ENCODE results near the gene HBM.
"Not testable (repeated sequence)": the region's sequence is repeated elsewhere in the genome, so short reads cannot be mapped to it uniquely, and the experiment has no call there.

Gene HBM

DNA sequence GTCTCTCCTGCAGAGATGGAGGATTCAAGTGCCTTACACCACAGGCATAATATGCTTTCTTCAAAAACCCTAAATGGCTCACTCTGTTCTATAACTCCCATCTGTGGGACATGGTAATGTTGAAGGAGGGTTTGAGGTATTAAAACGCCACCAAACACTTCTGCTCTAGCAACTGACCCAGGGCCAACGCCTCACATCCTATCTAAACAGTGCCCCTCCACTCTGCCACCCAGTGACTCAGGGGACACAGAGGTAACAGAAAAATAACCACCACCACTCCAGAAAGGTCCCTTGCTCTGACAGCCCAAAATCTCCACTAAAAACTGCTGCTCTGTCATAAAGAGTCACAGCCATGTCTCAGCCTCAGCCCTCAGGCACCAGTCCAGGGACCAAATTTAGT lies 45.0 kb upstream of the HBM start:
- no peaks in the 10 kb centered on the region for H3K9me3 ChIP-seq (ENCODE audit: insufficient read depth, low read length)
- H3K4me1 ChIP-seq (ENCODE audit: insufficient read depth, insufficient read length): peaks cover 8% of the 10 kb centered on the region
- DNase-seq (ENCODE audit: low read depth, low spot score): no peak
- no peak for TF ChIP-seq SUZ12 (IDR thresholded peaks at IDR 0.05; ENCODE audit: extremely low read depth, insufficient read depth, insufficient read length)
- TF ChIP-seq YY1 (IDR thresholded peaks at IDR 0.05; ENCODE audit: insufficient read depth, insufficient read length): no peak
- no peak for TF ChIP-seq ZNF274 (IDR thresholded peaks at IDR 0.05; ENCODE audit: low read depth, low read length)
- no peaks in the 10 kb centered on the region for H3K27me3 ChIP-seq (ENCODE audit: insufficient read depth, insufficient read length)
- no peak overlapping the region for H3K9ac ChIP-seq (ENCODE audit: insufficient read length, low read depth)
- peaks cover 22% of the 10 kb centered on the region for H3K36me3 ChIP-seq (ENCODE audit: insufficient read depth, insufficient read length, low read length)
- no peak overlapping the region for H3K4me3 ChIP-seq (ENCODE audit: insufficient read length, low read depth)

DNA sequence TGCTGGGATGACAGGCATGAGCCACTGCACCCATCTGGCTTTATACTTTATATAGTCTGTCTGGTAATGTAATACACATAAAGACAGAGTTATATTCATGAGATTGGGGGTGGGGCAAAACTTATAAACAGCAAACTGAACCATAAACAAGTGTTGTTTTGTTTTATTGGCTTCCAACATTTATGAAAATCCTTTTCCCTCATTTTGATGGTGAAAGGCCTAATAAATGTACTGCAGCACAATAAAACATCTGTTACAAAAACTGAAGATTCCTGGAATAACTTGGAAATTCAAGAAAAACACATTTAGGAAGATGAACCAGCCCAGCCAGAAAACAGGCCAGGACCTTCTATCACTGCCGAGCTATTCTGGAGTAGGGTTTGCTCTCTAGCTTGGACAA lies 43.4 kb upstream of the HBM start:
- peaks cover 7% of the 10 kb centered on the region for H3K4me1 ChIP-seq (ENCODE audit: insufficient read depth, insufficient read length)
- H3K36me3 ChIP-seq (ENCODE audit: insufficient read depth, insufficient read length, low read length): peaks cover 11% of the 10 kb centered on the region
- H3K27me3 ChIP-seq (ENCODE audit: insufficient read depth, insufficient read length): no peaks in the 10 kb centered on the region
- no peak for DNase-seq (ENCODE audit: low read depth, low spot score)
- H3K9ac ChIP-seq (ENCODE audit: insufficient read length, low read depth): no peak overlapping the region
- H3K4me3 ChIP-seq (ENCODE audit: insufficient read length, low read depth): no peak overlapping the region
- no peaks in the 10 kb centered on the region for H3K9me3 ChIP-seq (ENCODE audit: insufficient read depth, low read length)
- TF ChIP-seq SUZ12 (IDR thresholded peaks at IDR 0.05; ENCODE audit: extremely low read depth, insufficient read depth, insufficient read length): no peak
- TF ChIP-seq ZNF274 (IDR thresholded peaks at IDR 0.05; ENCODE audit: low read depth, low read length): no peak
- TF ChIP-seq YY1 (IDR thresholded peaks at IDR 0.05; ENCODE audit: insufficient read depth, insufficient read length): no peak

DNA sequence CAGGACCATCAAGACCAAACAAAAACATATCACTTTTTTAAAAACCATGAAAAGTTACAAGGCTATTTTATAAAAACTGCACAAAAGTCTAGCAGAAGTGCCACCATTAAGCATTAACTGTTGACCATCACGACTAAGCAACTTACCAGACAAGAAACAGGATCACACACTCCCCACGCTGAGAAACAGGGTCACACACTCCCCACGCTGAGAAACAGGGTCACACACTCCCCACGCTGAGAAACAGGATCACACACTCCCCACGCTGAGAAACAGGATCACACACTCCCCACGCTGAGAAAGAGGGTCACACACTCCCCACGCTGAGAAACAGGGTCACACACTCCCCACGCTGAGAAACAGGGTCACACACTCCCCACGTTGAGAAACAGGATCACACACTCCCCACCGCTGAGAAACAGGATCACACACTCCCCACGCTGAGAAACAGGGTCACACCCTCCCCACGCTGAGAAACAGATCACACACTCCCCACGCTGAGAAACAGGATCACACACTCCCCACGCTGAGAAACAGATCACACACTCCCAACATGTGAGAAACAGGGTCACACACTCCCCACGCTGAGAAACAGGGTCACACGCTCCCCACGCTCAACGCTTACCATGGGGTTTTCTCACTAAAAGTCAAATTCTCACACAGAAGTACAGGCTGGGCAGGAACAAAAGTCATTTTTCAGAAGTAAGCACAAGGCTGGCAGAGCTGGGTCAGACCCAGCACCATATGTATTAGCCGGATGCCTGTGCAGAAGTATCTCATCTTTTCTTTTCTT lies 42.0 kb upstream of the HBM start:
- not testable (repeated sequence) for H3K4me1 ChIP-seq (ENCODE audit: insufficient read depth, insufficient read length); H3K36me3 ChIP-seq (ENCODE audit: insufficient read depth, insufficient read length, low read length); H3K9ac ChIP-seq (ENCODE audit: insufficient read length, low read depth); DNase-seq (ENCODE audit: low read depth, low spot score); H3K4me3 ChIP-seq (ENCODE audit: insufficient read length, low read depth); H3K27me3 ChIP-seq (ENCODE audit: insufficient read depth, insufficient read length); H3K9me3 ChIP-seq (ENCODE audit: insufficient read depth, low read length)

DNA sequence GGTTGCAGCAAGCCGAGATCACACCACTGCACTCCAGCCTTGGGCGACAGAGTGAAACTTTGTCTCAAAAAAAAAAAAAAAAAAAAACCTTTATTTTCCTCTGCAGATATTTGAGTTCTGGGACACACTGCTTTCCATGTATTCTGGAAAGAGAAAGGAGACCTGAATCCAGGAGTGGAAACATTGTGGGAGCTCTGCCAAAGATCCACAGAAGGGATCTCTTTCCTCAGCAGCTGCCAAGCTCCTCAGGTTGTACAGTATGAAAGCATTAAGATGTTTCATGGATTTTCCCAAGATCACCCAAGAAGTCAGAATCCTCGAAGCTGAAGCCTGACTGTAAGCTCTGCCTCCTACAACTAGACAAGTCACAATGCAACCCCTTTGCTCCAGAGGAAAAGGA lies 40.8 kb upstream of the HBM start:
- no peak overlapping the region for H3K4me3 ChIP-seq (ENCODE audit: insufficient read length, low read depth)
- TF ChIP-seq SUZ12 (IDR thresholded peaks at IDR 0.05; ENCODE audit: extremely low read depth, insufficient read depth, insufficient read length): no peak
- TF ChIP-seq YY1 (IDR thresholded peaks at IDR 0.05; ENCODE audit: insufficient read depth, insufficient read length): no peak
- no peak for TF ChIP-seq ZNF274 (IDR thresholded peaks at IDR 0.05; ENCODE audit: low read depth, low read length)
- H3K9me3 ChIP-seq (ENCODE audit: insufficient read depth, low read length): no peaks in the 10 kb centered on the region
- H3K4me1 ChIP-seq (ENCODE audit: insufficient read depth, insufficient read length): peaks cover 2% of the 10 kb centered on the region
- no peaks in the 10 kb centered on the region for H3K27me3 ChIP-seq (ENCODE audit: insufficient read depth, insufficient read length)
- peaks cover 12% of the 10 kb centered on the region for H3K36me3 ChIP-seq (ENCODE audit: insufficient read depth, insufficient read length, low read length)
- no peak overlapping the region for H3K9ac ChIP-seq (ENCODE audit: insufficient read length, low read depth)
- no peak for DNase-seq (ENCODE audit: low read depth, low spot score)

DNA sequence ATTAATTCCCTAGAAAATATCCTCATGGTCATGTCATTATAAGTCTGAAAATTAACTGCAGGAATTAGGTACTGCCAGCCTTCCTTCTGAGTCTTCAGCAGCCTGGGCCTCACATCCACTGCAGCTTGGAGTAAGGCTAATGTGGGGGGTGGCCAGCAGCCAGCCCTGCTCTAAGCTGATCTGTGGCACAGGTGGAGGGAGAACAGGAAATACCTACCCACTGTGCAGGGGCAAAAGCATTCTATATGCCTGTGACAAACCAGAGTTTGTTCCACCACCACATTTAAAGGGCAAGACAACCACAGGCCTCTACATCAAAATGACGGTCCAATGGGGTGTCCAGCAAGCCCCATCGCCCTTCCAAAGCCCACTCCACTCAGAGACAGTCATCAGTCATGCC lies 36.7 kb upstream of the HBM start:
- no peak for TF ChIP-seq SUZ12 (IDR thresholded peaks at IDR 0.05; ENCODE audit: extremely low read depth, insufficient read depth, insufficient read length)
- no peak for TF ChIP-seq ZNF274 (IDR thresholded peaks at IDR 0.05; ENCODE audit: low read depth, low read length)
- no peak for TF ChIP-seq YY1 (IDR thresholded peaks at IDR 0.05; ENCODE audit: insufficient read depth, insufficient read length)
- no peaks in the 10 kb centered on the region for H3K27me3 ChIP-seq (ENCODE audit: insufficient read depth, insufficient read length)
- H3K4me1 ChIP-seq (ENCODE audit: insufficient read depth, insufficient read length): peaks cover 2% of the 10 kb centered on the region
- H3K9me3 ChIP-seq (ENCODE audit: insufficient read depth, low read length): no peaks in the 10 kb centered on the region
- DNase-seq (ENCODE audit: low read depth, low spot score): no peak
- H3K36me3 ChIP-seq (ENCODE audit: insufficient read depth, insufficient read length, low read length): peaks cover 7% of the 10 kb centered on the region
- H3K4me3 ChIP-seq (ENCODE audit: insufficient read length, low read depth): no peak overlapping the region
- H3K9ac ChIP-seq (ENCODE audit: insufficient read length, low read depth): no peak overlapping the region

DNA sequence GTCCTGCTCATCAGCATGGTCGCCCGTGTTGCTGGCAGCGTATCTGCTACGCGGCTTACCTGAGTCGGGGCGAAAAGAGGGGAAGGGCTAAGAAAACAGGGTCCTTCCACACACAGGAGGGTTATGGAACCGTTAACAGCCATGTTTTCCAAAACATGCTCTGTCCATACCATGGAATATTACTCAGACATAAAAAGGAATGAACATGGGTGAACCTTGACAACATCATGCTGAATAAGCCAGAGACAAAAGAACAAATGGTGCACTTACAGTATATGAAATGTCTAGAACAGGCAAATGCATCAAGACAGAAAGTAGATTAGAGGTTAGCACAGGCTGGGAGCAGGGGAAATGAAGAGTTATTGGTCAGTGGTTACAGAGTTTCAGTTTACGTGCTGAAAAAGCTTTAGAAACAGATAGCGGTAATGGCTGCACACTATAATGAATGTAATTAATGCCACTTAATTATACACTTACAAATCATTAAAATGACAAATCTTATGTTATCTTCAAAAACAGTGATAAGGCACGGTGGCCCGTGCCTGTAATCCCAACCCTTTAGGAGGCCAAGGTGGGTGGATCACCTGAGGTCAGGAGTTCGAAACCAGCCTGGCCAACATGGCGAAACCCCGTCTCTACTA lies 35.1 kb upstream of the HBM start:
- H3K27me3 ChIP-seq (ENCODE audit: insufficient read depth, insufficient read length): no peaks in the 10 kb centered on the region
- H3K4me1 ChIP-seq (ENCODE audit: insufficient read depth, insufficient read length): peaks cover 2% of the 10 kb centered on the region
- H3K36me3 ChIP-seq (ENCODE audit: insufficient read depth, insufficient read length, low read length): peaks cover 7% of the 10 kb centered on the region
- no peak for TF ChIP-seq ZNF274 (IDR thresholded peaks at IDR 0.05; ENCODE audit: low read depth, low read length)
- no peak for TF ChIP-seq SUZ12 (IDR thresholded peaks at IDR 0.05; ENCODE audit: extremely low read depth, insufficient read depth, insufficient read length)
- TF ChIP-seq YY1 (IDR thresholded peaks at IDR 0.05; ENCODE audit: insufficient read depth, insufficient read length): no peak
- no peak for DNase-seq (ENCODE audit: low read depth, low spot score)
- no peak overlapping the region for H3K4me3 ChIP-seq (ENCODE audit: insufficient read length, low read depth)
- H3K9ac ChIP-seq (ENCODE audit: insufficient read length, low read depth): no peak overlapping the region
- H3K9me3 ChIP-seq (ENCODE audit: insufficient read depth, low read length): no peaks in the 10 kb centered on the region

DNA sequence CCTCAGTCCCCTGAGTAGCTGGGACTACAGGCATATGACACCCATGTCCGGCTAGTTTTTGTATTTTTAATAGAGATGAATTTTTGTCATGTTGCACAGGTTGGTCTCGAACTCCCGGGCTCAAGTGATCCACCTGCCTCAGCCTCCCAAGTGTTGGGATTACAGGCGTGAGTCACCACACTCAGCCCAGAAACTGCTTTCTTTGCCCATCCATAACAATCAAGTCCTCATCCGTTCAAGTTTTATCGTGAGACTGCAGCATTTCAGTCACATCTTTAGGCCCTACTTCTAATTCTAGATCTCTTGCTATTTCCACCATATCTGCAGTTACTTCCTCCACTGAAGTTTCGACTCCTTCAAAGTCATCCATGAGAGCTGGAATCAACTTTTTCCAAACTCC lies 33.7 kb upstream of the HBM start:
- H3K9me3 ChIP-seq (ENCODE audit: insufficient read depth, low read length): no peaks in the 10 kb centered on the region
- no peak for DNase-seq (ENCODE audit: low read depth, low spot score)
- H3K4me3 ChIP-seq (ENCODE audit: insufficient read length, low read depth): no peak overlapping the region
- TF ChIP-seq ZNF274 (IDR thresholded peaks at IDR 0.05; ENCODE audit: low read depth, low read length): no peak
- TF ChIP-seq SUZ12 (IDR thresholded peaks at IDR 0.05; ENCODE audit: extremely low read depth, insufficient read depth, insufficient read length): no peak
- TF ChIP-seq YY1 (IDR thresholded peaks at IDR 0.05; ENCODE audit: insufficient read depth, insufficient read length): no peak
- H3K4me1 ChIP-seq (ENCODE audit: insufficient read depth, insufficient read length): no peaks in the 10 kb centered on the region
- no peaks in the 10 kb centered on the region for H3K27me3 ChIP-seq (ENCODE audit: insufficient read depth, insufficient read length)
- peaks cover 7% of the 10 kb centered on the region for H3K36me3 ChIP-seq (ENCODE audit: insufficient read depth, insufficient read length, low read length)
- no peak overlapping the region for H3K9ac ChIP-seq (ENCODE audit: insufficient read length, low read depth)

Data from NT2/D1 (cell line).